Activated CD8-positive, alpha-beta memory T cell treated with anti-CD3 and anti-CD28 coated beads for 1 hour (primary cell): ENCODE data around the gene ELOVL7.
"Not testable (repeated sequence)": the region's sequence is repeated elsewhere in the genome, so short reads cannot be mapped to it uniquely, and the experiment has no call there.

Source experiments
- DNase-seq, 2 donors: peaks; one replicate each; pipeline ENCODE4 v3.0.0-alpha.2; 2020; ENCODE audit warnings: low read depth in 1 of 2; ENCODE audit errors: extremely low read depth in 1 of 2

ELOVL7 gene

DNA sequence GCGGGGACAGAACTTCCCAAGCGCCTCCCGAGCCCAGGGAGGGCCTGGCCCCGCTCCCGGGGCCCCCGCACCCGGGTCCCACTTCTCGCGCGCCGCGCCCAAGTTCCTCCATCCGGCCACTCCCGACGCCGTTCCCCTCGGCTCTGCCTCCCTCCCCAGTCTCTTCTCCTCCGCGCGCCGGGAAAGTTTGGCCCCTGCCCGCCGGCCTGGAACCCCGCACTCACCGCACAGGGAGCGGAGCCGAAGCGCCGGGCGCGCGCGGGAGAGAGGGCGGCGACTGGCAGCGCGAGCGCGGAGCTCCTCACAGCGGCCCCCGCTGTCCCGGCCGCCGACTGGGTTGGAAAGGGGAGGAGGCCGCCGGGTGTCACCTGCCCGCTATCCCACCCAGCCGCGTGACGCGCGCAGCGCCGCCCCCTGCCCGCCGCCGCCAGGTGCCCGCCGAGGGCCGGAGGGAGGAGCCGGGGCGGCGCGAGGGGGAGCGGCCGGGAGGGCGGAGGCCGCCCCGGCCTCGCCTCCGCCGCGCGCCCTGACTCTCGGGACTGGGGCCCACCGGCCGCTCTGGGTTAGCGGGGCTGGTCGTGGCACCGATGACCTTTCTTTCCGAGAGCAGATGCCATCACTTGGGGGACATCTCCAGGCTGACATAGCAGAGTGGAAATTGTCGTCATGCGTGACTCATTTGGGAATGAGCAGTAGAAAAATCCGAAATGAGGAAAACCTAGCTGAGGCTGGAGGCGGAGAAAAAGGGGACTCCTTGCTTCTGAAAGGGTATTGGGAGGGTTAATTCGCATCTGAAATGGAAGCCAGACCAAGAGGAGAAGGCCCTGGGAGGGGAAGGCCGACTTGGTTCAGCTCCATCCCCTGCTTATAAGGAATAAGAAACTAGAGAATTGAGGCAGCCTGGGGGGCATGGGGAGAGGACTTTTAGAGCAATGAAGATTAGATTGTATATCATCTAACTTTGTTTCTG is at the start of gene ELOVL7:
Gene ELOVL7, minus strand, starts transcription at position 334 of the 970 bp plus-strand sequence. CDS start 56,872 bp downstream, outside the sequence.
- DNase-seq, result peak in 1 of 2 donors; percentile 5

DNA sequence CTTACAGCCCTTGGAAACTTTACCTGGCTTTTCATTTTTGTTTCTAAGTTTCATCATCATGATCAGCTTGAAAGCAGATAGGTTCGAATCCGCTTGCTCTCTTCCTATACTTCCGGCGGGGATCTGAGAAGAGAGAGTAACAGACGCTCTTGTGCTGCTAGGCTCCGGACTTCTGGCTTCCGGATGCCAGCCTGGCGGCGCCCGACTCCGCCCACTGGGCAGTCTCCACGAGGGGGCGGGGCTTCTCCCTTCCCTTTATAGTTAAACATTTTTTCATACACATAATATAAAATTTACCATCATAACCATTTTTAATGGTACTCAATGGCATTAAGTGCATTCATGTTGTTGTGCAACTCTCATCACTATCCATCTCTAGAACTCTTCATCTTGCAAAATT is 49.5 kb upstream of the ELOVL7 start:
- DNase-seq, result no peak

DNA sequence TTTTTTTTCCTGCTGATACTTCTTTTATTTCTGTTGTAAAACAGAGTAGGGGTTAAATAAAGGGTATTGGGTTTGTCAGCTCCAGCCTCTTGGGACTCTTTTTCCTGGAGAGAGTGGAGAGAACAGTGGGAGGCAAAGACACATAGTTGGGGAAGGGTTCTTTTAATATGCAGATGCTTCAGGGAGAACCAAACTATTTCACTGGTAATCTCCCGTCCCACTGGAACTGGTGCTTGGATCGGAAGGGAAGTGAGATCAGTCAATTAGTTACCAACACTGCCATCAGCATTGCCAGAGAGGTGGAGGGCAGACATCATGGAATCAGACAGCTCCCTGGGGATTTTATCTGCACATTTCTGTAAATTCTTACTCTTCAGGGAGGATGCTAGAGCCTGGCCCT is 47.6 kb upstream of the ELOVL7 start:
- no peak for DNase-seq

DNA sequence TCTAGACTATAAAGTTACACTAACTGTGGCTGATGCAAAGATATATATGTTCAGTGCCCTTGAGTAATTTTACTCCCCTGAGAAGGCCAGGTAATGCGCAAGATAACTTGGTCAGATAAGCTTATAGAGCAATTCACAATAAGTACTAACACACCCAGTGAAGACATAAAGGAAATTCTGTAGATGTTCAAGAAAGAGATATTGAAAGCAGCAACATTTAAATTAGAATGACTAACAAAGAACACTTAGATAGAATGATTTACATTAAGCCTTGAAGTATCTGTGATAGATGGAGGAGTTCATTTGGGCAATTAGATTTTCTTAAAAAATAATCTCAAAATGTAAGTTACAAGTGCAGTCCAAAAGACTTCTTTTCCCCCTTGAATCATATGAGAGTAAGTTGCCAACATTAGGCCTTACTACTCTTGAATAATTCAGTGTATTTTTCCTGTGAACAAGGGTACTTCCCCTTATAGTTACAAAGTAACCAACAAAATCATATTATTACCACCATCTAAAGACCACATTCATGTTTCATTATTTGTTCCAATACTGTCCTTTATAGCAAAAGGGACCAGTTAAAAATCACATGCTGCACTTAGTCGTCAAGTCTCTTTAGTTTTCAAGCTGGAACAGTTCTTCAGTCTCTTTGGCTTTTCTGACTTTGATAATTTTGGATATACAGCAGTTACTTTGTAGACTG is 44.4 kb upstream of the ELOVL7 start:
- no peak for DNase-seq

DNA sequence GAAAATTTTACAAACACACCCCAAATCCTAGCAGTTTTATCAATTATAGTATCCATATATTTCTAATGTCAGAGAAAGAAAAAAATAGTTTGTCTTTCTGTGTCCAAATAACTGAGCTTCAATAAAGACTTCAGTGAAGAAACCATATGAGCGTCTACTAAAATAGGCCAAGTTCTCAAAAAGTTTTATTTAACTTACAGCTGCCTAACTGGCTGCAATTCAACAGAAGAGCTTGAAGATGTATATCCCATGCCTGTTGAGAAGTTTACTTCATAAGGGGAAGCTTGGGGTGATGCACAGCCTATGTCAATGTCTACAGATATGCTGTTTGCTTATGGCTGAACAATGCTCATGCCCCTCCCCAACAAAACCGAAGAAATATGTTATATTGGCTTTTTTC is 43.7 kb upstream of the ELOVL7 start:
- DNase-seq, result no peak

DNA sequence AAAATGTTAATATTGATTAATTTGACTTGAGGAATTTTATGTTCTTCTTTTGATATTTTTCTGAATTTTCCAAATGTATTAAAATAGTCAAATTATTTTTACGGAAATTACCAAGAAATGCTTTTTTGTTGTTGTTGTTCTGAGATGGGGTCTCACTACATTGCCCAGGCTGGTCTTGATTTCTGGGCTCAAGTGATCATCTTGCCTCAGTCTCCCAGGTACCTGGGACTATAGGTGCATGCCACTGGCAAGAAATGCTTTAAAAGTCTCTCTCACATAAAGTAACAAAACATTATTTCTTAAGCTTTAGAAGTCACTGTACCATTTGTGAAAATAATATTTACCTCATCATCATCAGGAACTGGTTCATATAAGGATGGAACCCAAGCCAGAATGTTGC is 43.0 kb upstream of the ELOVL7 start:
- DNase-seq, result no peak

DNA sequence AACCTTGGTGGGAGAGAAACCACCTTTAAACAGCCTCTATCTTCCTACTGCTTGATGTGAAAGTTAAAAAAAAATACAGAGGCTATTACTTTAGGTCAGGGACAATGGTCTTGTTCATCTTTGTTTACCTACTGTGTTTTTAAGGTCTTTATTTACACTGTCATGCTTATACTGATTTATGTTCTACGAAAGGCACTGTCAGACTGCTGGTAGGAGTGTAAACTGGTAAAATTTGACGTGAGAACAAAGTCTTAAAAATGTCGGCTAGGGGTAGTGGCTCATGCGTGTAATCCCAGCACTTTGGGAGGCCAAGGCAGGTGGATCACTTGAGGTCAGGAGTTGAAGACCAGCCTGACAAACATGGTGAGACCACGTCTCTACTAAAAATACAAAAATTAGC is 42.1 kb upstream of the ELOVL7 start:
- DNase-seq, result no peak

DNA sequence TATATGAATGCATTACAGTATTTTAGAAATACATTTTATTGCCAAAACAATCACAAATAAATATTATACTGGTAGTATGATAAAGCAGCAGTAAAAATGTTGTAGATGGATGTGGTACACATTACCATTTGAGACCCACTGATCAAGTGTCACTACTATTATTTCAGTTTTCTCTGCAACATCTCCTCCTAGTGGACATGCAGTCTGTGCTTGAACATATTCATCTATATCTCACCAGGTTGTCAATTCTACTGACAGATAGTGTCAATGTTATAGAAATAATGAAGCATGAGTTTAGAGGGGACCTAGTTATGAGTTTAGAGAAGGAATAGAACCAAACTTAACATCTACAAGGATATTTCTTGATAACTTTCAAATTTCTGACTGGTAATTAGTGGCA is 39.2 kb upstream of the ELOVL7 start:
- no peak for DNase-seq

DNA sequence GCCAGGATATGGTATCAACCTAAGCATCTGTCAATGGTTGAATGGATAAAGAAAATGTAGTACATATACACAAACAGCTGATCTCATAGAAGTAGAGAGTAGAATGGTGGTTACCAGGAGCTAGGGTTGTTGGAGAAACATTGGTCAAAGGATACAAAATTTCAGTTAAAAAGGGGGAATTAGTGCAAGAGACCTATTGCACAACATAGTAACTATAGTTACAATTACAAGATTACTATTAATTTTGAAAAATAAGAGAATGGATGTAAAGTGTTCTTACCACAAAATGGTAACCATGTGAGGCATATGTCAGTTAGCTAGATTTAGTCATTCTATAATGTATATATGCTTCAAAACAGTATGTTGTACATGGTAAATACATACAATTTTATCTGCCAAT is 28.8 kb upstream of the ELOVL7 start:
- DNase-seq, result no peak

DNA sequence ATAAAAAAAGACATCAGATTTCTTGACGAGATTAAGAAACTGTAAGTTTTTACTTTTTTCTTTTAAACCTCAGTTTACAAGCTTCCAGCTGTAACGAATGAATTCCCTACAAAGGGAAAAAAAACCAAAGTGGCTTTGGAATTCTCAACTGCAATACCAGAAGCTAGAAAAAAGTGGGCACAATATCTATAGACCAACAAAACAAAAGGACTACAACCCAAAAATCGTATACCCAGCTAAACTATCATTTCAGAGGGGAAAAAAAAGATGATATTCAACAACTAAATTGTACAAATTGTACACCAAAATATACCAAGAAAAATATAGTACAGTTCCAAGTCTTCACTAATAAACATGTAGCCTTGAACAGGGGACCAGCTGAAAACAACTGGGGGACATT is 26.8 kb upstream of the ELOVL7 start:
- no peak for DNase-seq

DNA sequence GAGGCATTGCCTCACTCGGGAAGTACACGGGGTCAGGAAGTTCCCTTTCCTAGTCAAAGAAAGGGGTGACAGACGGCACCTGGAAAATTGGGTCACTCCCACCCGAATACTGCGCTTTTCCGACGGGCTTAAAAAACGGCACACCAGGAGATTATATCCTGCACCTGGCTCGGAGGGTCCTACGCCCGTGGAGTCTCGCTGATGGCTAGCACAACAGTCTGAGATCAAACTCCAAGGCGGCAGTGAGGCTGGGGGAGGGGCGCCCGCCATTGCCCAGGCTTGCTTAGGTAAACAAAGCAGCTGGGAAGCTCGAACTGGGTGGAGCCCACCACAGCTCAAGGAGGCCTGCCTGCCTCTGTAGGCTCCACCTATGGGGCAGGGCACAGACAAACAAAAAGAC is 16.5 kb upstream of the ELOVL7 start:
- DNase-seq, result not testable (repeated sequence)

DNA sequence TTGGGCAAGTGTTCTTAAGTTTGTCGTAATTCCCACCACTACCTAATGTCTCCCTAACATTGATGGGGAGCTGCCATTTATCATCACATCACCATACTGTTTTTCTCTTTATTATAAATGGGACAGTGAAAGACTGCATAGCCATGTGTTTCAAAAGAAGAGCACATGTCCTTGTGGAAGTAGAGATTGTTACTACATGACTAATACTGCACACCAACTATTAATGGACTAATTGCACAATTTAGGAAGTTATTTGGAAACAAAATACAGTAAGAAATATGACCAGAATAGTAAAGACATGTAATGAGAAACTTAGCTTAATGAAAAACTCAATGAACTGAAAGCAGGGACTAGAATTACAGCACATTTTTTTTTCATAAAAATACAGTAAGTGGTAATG is 12.0 kb upstream of the ELOVL7 start:
- DNase-seq, result no peak

DNA sequence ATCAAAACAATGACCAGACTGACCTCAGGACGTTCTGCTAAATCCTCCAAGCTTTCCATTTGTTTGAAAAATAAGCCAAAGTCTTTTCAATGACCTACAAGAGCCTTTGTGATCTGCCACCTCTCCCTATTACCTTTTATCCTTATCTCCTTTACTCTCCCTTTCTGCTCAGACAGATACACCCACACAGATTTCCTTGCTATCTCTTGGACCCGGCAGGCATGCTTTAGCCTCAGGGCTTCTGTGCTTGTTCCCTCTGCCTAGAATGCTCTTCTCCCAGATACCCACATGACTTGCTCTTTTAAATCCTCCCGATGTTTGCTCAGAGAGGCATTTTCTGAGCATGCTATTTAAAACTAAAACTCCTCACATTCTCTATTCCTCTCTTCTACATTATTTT is 8.9 kb upstream of the ELOVL7 start:
- DNase-seq, result no peak

DNA sequence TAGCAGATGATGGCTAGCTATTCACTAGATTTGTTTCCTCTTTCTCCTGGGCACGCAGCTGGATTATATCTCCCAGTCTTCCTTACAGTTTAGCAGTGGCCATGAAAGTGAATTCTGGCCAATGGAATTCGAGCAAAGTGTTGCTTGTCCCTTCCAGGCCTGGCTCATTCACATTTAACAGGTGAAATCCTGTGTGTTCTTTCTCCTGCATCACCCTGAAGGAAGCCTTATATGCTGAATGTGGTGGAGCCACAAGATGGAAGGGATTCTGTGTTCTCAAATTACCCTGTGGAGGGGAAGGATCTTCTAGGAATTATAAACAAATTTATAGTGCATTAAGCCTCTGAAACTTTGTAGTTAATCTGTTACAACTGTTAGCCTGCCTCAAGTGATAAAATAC is 8.2 kb upstream of the ELOVL7 start:
- no peak for DNase-seq

DNA sequence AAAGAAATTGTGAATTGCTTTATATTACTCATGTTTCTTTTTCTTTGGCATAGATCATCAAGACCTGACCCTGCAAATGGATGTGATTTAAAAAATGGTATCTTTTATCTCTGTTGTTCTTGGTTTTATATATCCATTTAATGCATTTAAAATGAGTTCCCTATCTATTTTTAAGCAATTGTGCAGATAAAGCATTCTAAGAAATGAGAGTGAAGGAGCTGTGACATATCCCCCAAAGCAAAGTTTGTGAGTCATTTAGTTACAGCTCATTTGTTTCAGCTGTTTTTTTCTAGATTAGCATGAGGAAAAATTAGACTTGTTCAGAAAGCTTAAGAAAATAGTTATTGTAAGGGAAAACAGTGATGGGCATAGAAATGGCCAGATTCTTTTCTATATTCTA is 7.6 kb upstream of the ELOVL7 start:
- DNase-seq, result no peak

DNA sequence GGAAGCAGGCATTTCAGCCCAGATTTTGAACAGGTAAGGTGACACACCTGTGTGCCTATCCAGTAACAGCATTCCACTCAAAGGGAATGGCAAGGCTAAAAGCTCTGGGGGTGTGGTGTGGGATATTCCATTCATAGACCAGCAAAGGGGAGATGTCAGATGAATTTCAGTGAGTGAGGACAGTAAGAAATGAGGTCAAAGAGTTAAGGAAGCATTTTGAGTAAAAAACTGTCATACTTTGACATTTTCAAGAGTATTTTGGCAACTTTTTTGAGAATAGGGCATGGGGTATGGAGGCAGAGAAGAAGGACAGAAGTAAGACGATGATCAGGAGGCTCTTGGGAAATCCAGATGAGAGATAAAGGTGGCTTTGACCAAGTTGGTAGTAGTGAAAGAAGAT is 2.2 kb upstream of the ELOVL7 start:
- DNase-seq, result no peak

DNA sequence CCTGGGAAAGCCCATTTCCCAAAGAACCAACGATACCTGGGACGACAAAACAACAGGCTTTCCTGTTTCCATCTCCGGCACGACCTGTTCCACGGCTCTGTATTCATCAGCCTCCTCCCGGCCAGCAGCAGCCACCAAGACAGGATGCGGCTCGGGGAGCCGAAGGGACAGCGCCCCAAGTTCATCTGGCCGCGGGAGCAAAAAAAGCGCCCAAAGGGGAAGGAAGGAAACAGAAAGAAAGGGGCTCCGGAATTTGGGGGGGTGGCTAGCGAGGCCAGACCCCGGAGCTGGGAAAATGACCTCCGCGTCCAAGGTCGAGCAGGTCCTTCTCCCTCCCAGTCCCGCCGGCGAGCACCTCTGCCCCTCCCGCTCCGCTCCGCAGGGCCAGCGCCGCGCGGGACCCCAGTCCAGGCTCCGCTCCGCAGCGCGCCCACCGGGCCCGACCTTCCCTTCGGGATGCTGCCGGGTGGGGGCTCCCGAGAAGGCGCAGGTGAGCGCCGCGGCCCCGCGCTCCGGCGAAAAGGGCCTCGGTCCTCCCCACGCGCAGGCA is 608 bp downstream of the ELOVL7 start:
- DNase-seq, result no peak

DNA sequence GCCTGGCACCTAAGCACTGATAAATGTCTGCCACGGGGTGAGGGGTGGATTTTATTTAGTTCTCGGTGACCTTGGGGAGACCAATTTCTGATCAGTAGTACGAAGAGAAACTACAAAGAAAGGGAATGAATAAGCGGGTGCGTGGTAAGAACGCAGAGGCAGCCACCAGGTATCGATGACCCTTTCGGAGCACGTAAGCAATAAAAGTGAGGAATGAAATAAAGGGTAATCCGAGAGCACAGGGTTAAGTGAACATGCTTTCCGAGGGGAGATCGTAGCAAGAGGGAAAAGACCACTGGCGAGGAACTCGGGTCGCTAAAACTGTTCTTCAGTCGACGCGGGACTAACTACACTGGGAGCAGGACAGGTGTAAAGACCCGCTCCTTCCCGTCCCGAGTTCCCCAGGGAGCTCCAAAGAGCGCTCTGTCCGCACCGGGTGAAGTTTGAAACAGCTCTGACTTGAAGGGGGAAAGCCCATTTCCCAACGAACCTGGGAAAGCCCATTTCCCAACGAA is 1.1 kb downstream of the ELOVL7 start:
- DNase-seq, result no peak

DNA sequence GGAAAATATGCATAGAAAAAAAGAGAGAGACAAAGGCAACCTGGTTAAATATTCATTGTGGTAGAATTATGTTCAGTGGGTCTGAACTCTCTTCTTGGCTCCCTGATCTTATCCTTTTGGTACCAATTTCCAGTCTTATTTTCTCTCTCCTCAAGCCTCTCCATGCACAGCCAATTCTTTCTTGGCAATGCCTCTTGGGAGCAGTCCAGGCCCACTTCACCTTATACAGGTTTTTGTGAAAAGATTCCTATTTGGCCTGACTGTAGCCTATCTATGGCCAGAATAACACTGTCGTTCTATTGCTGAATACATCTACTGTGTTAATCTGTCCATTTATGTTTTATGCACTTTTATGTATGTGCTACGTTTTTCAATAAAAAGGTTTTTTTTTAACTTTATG is 2.7 kb downstream of the ELOVL7 start:
- no peak for DNase-seq

DNA sequence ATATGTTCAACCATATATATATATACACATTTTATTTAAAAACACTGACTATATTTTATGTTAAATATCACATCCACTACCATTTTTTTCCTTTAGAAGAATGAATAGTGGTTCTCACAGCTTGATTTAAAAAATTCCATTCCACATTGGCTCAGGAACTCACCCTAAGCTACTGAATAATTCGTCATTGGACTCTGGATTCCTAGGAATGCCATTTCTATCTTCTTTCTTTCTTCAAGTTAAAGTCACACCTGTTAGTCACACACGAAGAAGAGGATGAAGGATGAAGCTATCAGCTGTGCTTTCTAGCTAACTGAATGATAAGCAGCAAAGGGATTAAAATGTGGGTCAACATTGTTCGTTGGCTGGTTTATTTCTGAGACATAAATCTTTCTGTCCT is 7.9 kb downstream of the ELOVL7 start:
- DNase-seq, result no peak

DNA sequence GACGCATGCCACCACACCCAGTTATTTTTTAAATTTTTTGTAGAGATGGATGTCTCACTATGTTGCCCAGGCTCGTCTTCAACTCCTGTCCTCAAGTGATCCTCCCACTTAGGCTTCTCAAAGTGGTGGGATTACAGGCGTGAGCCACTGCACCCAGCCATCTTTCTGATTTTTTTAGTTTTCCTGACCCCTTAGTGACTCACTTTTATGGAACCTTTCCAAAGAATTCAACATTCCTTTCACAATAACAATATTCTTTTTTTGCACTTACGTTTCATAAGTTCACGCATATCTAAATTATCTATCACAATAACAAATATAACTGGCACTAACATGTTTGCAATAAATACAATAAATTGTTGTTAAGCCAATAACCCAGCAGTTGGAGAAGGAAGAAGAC is 8.5 kb downstream of the ELOVL7 start:
- DNase-seq, result no peak

DNA sequence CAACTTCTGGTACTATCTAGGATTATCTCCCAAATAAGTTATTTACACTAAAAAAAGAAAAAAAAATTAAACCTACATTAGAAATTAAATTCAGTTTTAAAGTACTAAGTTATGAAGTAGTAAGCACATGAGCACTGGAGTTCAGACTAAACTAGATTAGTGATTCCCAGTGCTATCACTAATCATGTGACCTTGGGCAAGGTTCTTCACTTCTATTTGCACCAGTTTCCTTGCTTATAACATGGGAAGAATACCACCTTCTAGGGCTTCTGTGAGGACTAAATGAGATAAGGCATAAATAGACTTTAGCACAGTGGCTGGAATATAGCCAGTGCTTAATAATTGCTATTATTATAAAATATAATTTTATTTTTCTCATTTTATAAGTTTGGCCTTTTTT is 10.5 kb downstream of the ELOVL7 start:
- DNase-seq, result no peak
